WERI-Rb-1 (cell line): ENCODE measurements around the gene LST1.

Experiments
- DNase-seq: peaks from one replicate; pipeline ENCODE4 v3.0.0-alpha.2; 2020
- H3K27ac ChIP-seq: fragments of 250-450 bp; sonication (Bioruptor Pico); 2 replicates; pipeline ENCODE4 v1.5.1; 2020; ENCODE audit warnings: mild to moderate bottlenecking, moderate library complexity
- H3K27me3 ChIP-seq: fragments of 250-450 bp; sonication (Bioruptor Pico); 2 replicates; pipeline ENCODE4 v1.5.1; 2021; ENCODE audit warnings: mild to moderate bottlenecking, low read depth, moderate library complexity; ENCODE audit not compliant: insufficient read depth, severe bottlenecking
- H3K36me3 ChIP-seq: fragments of 250-450 bp; sonication (Bioruptor Pico); 2 replicates; pipeline ENCODE4 v1.5.1; 2020; ENCODE audit warnings: mild to moderate bottlenecking, moderate library complexity
- H3K4me3 ChIP-seq: 2 replicates; pipeline ENCODE4 v1.5.1; 2011; ENCODE audit warnings: low read depth, mild to moderate bottlenecking, control low read depth, low read length
- H3K9me3 ChIP-seq: fragments of 250-450 bp; sonication (Bioruptor Pico); 2 replicates; pipeline ENCODE4 v1.5.1; 2021; ENCODE audit warnings: mild to moderate bottlenecking, moderate library complexity; ENCODE audit not compliant: severe bottlenecking
- TF ChIP-seq, protein P1 (sequence below): IDR thresholded peaks from 2 replicates; pipeline ENCODE4 v1.5.1; 2011; ENCODE audit warnings: low read depth, mild to moderate bottlenecking, control low read depth, inconsistent platforms, low read length

LST1 gene

DNA sequence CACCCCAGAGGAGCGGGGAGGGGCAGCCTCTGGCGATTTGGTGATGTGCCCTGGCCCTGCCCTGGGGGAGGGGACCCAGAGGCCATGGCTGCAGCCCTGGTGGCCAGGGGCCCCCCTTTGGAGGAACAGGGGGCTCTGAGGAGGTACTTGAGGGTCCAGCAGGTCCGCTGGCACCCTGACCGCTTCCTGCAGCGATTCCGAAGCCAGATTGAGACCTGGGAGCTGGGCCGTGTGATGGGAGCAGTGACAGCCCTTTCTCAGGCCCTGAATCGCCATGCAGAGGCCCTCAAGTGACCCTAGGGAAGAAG, 27.8 kb upstream of the LST1 start:
- no peak overlapping the region for H3K27ac ChIP-seq
- H3K4me3 ChIP-seq, result no peak overlapping the region
- TF ChIP-seq, protein P1, sequence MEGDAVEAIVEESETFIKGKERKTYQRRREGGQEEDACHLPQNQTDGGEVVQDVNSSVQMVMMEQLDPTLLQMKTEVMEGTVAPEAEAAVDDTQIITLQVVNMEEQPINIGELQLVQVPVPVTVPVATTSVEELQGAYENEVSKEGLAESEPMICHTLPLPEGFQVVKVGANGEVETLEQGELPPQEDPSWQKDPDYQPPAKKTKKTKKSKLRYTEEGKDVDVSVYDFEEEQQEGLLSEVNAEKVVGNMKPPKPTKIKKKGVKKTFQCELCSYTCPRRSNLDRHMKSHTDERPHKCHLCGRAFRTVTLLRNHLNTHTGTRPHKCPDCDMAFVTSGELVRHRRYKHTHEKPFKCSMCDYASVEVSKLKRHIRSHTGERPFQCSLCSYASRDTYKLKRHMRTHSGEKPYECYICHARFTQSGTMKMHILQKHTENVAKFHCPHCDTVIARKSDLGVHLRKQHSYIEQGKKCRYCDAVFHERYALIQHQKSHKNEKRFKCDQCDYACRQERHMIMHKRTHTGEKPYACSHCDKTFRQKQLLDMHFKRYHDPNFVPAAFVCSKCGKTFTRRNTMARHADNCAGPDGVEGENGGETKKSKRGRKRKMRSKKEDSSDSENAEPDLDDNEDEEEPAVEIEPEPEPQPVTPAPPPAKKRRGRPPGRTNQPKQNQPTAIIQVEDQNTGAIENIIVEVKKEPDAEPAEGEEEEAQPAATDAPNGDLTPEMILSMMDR, result no peak

DNA sequence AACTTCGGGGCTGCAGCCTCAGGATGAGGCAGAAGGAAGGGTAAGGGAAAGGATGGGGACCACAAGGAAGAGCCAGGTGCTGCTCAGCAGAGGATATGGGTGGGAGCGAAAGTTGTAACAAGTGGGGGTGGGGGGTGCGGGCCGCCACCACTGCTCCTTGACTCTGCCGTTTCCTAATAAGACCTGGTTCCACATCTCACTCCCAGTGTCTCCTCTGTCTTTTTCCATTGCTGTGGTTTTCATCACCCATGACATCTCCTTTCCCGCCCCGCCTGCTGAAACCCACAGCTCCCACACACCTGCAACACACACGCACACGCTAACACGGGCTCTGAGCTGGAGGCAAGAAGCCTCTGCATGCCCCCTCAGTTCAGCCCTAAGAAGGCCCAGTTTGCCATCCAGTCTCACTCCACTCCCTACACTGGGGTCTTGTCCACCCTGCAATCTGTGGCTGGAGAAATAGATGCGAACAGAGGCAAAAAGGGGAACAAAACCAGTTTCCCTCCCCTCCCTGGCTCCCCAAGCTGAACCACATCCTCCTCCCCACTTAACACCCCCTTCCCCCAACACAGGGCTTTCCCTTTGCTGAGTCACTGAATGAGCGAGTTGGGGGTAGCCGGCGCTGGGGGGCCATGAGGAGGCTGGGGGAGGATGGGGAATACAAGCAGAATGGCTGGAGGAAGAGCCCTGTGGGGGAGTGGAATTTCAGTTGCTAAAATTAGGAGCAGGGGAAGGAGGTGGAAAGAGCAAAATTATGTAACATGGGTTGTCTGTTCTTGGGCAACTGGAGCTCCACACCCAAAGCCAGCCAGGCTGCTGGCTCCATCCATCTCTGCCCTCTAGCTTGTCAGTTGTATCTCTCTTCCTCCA, 27.2 kb upstream of the LST1 start:
- H3K4me3 ChIP-seq, result no peak overlapping the region
- TF ChIP-seq, protein P1, result no peak
- H3K27ac ChIP-seq, result no peak overlapping the region
- H3K36me3 ChIP-seq, result peaks cover 59% of the 10 kb centered on the region
- no peak for DNase-seq
- no peaks in the 10 kb centered on the region for H3K27me3 ChIP-seq
- no peaks in the 10 kb centered on the region for H3K9me3 ChIP-seq

More for the DNA sequence above, 27.8 kb upstream of the LST1 start:
- H3K36me3 ChIP-seq, result peaks cover 65% of the 10 kb centered on the region
- no peaks in the 10 kb centered on the region for H3K27me3 ChIP-seq
- no peaks in the 10 kb centered on the region for H3K9me3 ChIP-seq
- DNase-seq, result no peak

DNA sequence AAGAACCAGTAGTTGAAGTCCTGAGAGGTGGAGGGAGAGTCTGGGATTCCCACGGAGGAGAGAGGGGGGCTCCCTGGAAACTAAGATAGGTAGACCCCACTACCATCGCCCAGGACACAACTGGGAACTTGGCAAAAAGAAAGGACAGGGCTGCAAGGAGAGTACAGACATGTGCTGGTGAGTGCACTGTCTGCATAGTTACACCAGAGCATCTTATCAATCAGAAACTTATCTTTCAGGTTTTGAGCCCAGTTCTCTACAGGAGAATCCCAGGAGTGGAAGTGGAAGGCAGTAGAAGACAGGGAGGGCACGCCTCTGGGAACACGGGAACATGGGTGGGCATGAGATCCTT, 26.5 kb upstream of the LST1 start:
- H3K4me3 ChIP-seq, result no peak overlapping the region
- no peaks in the 10 kb centered on the region for H3K27me3 ChIP-seq
- H3K9me3 ChIP-seq, result no peaks in the 10 kb centered on the region
- no peak overlapping the region for H3K27ac ChIP-seq
- no peak for DNase-seq
- H3K36me3 ChIP-seq, result peaks cover 51% of the 10 kb centered on the region
- TF ChIP-seq, protein P1, result no peak

DNA sequence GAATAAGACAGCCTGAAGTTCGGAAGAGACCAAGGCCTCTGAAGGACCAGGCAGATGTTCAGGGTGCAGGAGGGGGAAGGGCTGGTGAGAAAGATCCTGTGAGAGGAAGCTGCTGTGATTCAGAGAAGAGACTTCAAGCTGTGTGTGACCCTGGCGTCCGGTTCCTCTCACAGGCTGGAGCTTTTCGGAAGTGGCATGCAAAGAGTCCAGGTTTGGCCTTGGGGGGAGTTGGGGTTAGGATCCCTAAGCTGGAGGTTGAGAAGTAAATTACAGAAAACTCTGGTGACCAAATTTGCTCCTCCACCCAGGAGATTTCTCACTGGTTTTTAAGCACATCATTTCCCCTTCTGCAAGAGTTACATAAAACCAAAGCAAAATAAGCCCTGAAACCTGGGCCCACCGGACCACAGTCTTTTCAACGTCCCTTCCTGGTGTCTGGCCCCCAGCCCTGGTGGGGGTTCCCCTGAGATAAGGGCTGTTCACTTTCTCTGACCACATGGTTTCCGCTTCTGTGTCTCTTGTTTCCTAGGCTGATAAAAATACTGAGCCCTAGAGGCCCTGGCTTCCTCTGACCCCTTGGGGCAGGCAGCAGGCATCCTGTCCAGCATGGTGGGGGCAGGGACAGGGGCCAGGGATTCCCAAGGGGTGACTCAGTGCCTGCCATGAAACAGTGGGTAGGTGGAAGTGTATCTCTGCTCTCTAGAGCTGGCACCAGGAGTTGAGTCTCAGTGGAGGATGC, 25.9 kb upstream of the LST1 start:
- peak; percentile 45 for DNase-seq
- H3K36me3 ChIP-seq, result peaks cover 49% of the 10 kb centered on the region
- H3K27ac ChIP-seq, result peak overlapping the region; percentile 5
- TF ChIP-seq, protein P1, result no peak
- no peak overlapping the region for H3K4me3 ChIP-seq
- H3K27me3 ChIP-seq, result no peaks in the 10 kb centered on the region
- H3K9me3 ChIP-seq, result no peaks in the 10 kb centered on the region

DNA sequence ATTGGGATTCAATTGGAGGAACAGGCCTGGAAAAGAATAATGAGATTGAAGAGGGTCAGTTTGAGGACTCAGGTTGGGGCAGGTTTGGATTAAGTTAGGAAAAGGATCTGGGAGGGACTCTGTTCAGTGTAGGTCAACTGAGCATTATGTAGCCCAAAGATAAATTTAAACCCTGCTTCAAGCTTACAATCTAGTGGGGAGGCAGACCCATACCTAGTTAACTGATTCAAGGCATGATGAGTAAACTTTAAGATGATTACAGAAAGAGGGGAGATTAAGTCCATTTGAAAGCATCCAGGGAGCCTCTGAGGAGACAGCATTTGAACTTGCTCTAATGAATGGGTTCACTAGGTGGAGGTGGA, 25.4 kb upstream of the LST1 start:
- Histone ChIP-seq H3K9me3 (no peaks in the 10 kb centered on the region), H3K4me3 (no peak overlapping the region), H3K27me3 (no peaks in the 10 kb centered on the region), H3K36me3 (peaks cover 49% of the 10 kb centered on the region), H3K27ac (peak overlapping the region; percentile 5)
- DNase-seq, result no peak
- TF ChIP-seq, protein P1, result no peak
